DND-41 (cell line): ENCODE results near the gene PRDM15.

Source experiments
- CTCF ChIP-seq: IDR thresholded peaks from 2 replicates; pipeline ENCODE4 v1.5.1; 2012; ENCODE audit warnings: borderline replicate concordance, low read length, moderate library complexity, mild to moderate bottlenecking; ENCODE audit not compliant: poor library complexity, severe bottlenecking; ENCODE audit errors: extremely low read depth
- EZH2 ChIP-seq: IDR thresholded peaks from 3 replicates; pipeline ENCODE4 v1.6.1; 2012; ENCODE audit warnings: borderline replicate concordance, low read depth, mild to moderate bottlenecking, moderate library complexity, low read length, inconsistent platforms; ENCODE audit not compliant: severe bottlenecking

GRCh38 chr21:41881051-41881450, 1.9 kb upstream of the PRDM15 start:
- TF ChIP-seq CTCF: no peak
- TF ChIP-seq EZH2: no peak
